NK-92 treated with Interleukin-12 subunit alpha and Interleukin-12 subunit beta, amount 100 ng/mL, for 24 hours (cell line): ENCODE measurements around the gene ZNF503.

ENCODE experiments used
- DNase-seq: peaks from one replicate; lab custom pipeline; 2025; lab: John Stamatoyannopoulos, UW

Gene ZNF503

DNA sequence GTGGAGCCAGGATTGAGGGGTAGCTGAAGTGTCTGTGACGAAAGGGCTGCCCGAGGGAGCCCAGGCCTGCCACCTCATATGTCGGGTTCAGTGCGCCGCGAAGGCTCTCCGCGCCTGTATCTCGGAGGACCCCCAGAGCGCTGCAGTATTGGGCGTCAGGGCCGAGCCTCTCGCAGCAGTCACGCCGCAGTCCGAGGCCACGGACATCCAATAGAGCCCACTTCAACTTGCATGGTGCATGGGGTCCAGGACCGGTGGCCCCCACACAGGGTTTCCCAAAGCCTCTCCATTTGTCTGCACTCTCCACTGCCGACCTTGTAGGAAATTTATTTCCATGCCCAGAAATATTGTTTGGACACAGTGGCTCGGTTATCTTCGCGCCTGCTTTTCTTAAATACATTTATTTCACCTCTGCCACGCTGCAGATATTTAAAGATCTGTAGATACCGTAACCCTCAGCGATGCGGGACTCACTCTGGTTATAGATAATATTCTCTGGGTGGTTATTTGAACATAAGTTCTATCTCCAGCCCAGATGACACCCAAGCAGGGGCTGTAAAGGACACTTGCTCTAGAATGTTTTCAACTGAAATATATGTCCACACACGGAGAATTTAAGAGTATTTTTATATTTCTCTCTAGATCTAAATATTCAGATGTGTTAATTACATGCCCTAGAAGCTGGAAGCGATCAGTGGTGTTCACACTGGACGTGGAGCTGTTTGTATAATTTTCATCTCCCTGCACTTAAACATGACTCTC is 5.1 kb upstream of the ZNF503 start:
- DNase-seq: no peak

DNA sequence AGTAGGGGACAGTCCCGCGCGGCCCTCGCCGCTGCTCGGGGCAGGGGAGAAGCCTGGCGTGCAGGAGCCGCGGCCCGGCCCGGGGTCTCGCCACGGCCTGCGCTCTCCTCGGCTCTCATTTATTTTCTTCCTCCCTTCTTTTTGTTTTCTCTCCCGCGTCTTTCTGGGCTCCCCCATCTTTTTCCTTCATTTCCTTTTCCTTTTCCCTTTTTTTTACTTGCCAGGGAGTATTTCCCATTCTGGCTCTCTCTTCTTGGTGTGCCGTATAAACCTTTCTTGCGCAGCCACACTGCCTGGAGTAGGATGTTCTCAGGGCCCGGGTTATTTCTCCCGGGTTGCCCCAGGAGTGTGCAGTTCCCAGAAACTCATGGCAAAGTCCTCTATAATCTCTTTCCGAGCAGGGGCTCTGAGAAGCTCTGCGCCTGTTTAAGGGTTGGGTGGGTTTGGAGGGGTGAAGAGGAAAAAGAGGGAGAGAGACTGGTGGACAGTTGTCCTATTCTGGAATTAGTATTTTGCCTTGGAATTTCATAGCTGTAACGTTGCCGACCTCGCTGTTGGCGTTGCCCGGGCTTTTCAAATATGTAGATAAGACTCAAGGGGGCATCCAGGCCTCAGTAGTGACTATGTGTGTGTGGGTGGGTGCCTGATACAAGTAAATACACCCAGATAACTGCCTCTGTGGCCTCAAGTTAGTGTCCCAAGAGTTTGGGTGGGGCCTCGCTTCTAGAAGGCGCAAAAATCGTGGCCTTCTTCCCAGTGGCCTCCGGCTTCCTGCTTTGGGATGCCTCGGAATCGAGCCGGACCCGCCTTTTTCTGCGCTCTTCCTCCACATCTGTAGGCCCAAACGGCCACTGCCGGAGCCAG is 4.3 kb upstream of the ZNF503 start:
- DNase-seq: no peak

DNA sequence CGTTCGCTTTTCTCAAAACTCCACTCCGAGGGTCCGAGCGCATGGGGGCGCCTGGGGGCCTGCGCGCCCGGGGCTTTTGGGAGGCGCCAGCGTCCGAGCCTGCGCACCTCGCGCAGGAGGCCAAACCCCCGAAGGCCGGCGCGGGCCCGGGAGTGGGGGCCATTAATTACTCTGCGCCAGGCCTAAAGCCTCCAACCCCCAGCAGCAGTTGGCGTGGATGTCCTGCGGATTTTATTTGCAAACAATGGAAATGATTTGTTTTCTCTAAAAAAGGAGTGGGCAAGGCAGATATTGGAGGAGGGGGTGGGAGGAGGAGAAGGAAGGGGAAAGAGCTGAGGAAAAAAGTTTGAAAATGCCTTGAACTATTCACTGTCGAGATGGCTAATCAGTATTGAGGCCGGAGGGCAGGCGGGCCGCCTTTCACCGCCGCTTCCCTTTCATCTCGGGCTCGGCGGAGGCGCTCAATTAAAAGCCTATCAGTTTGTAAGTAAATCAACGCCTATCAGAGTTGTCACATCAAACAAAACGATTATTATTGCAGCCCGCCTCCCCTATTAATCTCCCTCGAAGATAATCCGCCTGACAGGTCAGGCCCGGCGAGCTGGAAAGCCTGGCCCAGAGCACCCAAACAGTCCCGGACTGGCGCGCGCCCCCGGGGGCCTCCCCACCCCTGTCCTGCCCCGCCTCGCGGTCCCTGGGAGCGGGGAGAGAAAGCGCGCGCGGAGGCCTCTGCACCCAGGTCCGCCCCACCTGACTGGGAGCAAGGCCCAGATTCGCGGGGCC is 3.4 kb upstream of the ZNF503 start:
- no peak for DNase-seq

- no peak for DNase-seq
Measured at GRCh38 chr10:75403939-75404814, 2.6 kb upstream of the ZNF503 start.

DNA sequence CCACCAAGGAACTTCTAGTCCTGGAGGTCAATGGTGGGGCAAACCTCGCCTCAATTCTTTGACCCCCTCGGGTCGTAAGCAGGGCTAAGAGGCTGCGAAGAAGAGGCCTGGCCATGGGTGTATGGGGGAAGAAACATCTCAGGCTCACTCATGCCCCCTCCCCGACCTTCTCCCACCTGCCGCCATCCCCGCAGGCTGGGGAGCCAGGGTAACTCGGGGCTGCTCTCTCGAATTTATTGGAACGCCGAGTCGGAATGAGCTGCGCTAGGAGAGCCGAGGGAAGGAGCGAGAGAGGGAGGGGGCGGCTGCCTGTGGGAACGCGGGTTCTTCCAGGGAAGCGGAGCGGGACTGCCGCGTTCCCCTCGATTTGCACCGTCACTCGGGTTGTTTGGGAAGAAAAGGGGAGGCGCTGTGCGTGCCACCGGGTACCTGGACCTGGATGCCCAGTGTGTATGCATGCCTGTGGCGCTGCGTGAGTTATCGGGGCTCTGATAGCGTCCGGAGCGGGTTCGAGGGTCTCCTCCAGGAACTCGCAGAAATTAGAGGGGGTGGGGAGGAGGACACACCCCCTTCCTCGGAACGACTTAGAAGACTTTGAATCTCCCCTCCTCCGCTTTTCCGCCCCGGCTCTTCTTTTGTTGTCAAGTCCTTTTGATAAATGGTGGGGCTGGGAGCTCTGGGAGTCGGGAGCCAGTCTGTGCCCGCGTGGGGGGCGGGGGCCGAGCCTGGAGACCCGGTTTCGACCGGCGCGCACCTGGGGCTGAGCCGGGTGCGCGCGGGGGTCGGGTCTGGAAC is 1.8 kb upstream of the ZNF503 start:
- DNase-seq: no peak

DNA sequence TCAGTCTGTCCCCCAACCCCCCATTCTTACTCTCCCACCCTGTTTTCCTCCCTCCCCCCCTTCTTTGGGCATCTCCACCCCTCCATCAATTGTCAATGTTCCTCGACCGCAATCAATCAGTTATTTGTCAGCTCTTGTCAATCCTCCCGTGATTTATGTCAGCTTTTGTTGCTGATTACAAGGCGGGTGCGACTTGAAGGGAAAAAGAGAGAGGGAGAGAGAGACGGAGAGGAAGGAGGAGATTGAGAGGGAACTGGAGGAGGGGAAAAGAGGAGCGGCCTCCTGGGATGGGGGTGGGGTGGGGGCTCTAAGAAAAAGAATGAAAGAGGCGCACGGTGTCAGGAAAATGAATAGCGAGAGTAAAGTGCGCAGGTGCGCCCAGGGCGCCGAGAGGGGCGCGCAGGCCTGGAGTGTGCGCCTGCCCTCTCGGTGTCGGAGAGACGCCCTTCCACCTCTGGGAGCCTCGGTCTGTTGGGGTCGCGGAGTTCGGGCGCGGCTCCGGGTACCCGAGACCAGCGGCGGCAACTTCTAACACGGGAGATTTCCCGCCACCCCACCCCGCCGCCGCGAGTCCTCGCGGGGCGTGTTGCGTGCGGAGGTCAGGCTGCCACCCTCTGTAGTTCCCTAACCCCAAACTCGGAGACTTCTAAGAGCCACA is 1.1 kb upstream of the ZNF503 start:
- DNase-seq: no peak

DNA sequence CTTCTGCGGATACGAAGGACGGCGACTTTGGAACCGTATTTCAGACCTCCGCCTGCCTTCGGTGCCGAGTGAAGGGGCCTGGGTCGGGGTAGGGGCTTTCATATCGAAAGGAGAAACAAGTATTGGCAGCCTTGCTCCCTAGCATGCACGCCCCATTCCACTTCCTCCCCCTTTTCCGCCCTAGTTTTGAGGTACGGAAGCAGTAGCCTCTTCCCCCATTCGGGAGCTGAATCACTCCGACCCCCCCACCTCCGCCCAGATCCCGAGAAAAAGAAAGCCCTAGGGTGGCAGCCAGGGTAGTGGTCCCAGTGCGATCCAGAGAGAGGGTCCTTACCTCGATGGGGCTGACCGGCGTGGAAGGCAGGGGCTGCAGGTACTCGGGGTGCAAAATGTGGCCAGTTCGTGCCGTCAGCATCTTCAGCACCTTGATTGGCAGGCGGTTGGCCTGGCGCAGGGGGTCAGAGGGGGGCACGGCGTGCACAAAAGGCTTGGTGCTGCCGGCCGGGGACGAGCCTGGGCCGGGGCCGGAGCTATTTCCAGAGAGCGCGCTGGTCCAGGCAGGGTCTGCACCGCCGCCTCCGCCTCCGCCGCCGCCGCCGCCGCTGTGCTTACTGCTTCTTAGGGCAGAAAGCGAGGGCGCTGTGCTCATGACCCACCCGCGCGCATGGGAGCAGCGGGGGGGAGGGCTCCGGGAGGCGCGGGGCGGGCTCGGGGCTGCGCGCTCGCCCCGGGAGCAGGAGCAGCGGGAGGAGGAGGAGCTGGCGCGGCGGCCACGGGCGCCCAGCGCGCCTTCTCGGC is 594 bp downstream of the ZNF503 start:
- DNase-seq: no peak

GRCh38 chr10:75400163-75400770 is 1.3 kb downstream of the ZNF503 start:
- no peak for DNase-seq

- no peak for DNase-seq
Measured at GRCh38 chr10:75399461-75400162, 2.0 kb downstream of the ZNF503 start.

GRCh38 chr10:75398692-75399460 is 2.7 kb downstream of the ZNF503 start:
- no peak for DNase-seq

DNA sequence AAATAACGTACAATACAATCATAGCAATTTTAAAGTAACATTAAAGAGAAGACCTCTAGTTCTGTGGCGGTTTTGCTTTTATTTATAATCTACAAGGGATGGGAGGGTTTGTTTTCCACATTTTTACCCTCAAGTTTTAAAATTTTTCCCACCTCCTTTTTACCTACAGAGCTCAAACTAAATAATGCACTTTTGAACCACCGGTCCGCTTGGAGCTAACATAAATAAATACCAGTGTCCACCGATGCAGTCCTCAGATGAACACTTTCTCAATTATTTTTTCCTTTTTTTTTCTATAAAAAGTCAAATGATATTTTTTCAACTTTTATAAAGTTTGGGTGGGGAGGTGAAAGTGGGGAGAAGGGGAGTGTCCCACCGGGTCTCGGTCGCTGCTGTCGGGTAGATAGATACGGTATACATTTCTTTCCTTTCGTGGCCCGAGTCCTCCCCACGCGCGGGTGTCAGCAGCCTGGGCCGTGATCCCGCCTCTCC is 3.3 kb downstream of the ZNF503 start:
- no peak for DNase-seq

DNA sequence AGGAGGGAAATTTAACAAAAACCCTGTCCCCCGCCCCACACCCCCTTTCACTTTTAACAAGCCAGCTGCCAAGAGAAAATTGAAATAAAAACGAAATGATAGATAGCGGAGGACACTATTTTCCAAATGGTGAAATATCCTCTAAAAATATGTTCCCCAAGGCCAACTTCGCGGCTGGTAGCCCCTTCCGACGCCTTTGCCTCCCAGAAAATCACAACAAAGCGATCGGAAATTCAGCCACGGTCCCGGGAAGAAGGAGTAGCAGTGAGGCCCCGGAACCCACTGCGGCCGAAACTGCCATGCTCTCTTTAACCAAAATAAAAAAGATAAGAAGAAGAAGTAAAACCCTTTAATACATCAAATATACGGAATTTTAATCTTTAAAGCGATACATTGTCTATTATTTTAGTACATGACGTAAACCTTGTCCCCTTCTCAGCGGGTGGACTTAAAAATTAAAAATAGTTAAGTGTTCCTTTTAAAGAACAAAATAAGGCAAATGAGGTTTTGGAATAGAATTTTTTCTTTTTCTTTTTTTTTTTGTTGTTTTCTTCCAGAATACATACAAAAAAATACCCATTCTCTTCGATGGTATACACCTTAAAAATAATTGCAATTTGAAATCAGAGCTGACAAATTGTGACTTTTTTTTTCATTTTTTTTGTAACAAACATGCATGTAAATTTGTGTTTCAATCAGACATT is 3.9 kb downstream of the ZNF503 start:
- DNase-seq: no peak

- no peak for DNase-seq
Measured at GRCh38 chr10:75396631-75397495, 4.7 kb downstream of the ZNF503 start.

DNA sequence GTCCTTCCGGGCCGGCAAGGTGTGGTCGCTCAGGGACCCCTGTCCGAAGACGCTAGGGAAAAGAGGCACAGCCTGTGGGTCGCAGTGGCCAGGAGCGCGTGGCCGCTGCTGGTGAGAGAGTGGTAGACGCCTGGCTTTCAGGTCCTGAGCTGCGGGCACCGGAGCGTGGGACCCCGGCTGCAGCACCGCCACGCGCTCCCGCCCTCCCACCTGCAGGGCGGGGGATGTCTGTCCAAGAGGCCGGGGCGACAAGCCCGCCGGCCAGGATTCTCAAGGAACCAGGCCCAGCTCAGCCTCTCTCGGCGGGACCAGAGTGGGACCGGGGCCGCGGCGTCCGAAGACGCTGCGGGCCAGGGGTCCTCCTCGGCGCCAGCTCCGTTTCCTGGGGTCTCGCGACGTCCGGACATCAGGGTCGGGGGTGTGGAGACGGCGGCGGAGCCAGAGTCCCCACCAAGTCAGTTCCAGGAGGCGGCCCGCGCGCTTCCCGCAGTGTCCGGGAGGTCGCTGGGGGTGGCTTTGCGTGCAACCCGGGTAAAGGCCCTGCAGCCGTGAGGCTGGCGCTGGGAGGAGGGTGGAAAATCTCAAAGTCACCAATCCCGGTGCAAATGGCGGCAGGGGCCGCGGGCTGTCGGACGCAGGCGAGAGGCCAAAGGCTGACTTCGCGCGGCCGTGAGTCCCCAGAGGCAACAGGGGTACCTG is 5.5 kb downstream of the ZNF503 start:
- DNase-seq: no peak
